ENCODE measurements around the gene RPTOR. TPM values are rescaled to one million over a fixed set of nuclear protein-coding genes. Genes with fewer than 3 reads are reported as not detected.

Gene RPTOR
- total RNA-seq, 1 experiment from 2014 or later = 9.1 TPM

DNA sequence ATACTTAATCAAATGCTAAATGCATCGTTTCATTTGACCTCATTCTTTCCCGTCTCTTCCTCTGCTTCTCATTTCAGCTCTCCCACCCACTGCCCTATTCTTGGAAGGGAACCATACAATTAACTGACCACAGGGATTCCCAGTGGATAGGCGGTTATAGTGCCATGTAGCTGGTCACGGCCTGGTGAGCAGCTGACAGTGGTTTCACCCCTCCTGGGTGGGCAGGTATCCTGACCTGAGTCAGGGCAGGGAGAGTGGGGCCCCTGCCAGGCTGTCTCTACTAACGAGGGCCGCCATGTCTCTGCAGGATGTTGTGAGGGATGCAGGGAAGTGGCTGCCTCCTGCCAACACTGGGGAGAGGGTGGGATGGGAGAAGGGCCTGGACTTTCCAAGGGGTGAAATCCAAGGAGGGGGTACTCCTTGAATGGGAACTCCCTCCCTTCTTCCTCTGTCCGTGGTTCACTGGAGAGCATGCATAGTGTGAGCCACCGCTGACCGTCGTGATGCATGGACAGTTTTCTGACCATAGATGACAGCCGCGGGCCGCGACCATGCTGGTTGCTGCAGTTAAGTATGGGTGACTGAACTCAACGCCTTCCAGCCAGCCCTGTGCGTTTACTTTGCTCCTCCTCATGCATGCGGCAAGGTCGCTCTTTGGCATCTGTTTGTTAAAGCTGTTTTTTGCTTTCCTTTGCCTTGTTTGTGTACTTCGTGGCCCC, 95.9 kb downstream of the RPTOR start:
- no peak for DNase-seq (ENCODE audit: low read depth)

DNA sequence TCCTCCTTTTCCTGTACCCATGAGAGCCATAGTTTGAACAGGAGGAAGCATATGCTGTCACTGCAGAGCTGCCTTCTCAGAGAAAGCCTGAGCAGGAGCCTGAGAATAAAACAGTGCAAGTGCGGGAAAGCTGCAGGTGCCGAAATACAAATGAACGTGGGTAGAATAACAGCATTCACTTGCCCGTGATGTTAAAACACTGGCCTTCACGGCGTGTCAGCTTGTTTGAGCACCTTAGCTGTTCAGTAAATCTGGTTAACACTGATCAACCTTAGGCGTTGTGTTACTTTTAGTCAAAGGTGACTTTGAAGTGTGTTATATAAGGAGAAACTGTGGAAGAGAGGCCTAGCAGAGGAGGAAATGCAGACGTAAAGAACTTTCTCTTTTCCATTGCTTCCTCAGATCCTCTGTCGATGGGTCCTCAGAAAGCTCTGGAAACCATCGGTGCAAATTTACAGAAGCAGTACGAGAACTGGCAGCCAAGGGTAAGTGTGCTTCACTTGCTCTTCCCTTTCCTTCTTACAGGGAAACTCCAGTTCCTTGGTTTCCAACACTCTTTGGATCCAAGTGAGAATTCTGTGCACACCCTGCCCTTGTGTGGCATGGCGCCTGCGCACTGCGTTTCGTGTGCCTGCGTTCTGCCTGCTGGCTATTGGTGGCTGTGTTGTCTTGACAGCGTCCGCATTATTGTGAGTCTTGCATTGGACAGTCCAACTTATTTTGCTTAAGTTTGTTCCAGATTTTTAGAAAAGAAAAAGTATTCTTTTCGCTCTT, 98.9 kb downstream of the RPTOR start:
- no peak for DNase-seq (ENCODE audit: low read depth)

DNA sequence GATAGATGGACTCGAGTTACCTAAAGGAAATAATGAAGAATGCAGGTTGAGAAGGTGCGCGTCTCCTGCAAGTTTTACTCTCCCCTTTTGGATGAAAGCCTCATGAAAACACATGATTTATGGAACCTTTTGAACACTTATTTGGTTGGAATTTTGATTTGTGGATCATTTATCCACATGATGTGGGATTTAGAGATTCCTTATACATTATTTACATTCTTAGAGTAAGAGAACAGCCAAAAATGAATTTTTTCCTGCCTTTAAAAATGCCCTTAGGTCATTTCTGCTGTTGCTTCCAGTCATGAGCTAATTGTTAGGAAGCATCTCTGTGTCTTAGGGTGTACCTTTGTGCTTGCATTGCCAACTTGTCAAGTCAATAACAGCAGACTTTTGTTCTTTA, 99.9 kb downstream of the RPTOR start:
- no peak for DNase-seq (ENCODE audit: low read depth)

DNA sequence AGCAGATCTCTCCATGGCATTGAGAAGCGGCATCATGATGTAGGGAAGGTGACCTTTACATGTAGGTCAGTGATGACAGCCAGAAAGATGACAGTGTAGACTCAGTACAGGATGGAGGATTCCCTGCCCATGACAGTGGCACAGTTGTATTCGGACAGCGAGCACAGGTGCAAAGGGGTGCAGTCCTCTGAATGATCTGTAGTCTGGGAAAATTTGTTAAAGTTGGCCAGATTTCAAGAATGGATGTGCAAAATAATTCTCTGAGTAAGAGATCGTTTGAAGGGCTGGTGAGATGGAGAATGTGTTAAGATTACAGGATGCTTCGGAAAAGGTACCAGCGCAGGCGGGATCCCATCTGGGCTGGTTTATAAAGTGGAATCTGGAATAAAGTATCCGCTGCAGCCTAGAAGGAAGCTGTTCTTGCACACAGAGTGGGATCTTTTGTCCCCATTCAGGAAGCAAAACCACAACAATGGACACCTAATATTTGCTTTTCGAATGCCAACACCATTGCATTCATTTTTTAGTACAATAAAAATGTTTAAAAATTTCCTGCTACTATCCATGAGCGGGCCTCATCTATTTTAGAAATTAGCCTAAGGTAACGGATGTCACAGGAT, 101.2 kb downstream of the RPTOR start:
- no peak for DNase-seq (ENCODE audit: low read depth)

DNA sequence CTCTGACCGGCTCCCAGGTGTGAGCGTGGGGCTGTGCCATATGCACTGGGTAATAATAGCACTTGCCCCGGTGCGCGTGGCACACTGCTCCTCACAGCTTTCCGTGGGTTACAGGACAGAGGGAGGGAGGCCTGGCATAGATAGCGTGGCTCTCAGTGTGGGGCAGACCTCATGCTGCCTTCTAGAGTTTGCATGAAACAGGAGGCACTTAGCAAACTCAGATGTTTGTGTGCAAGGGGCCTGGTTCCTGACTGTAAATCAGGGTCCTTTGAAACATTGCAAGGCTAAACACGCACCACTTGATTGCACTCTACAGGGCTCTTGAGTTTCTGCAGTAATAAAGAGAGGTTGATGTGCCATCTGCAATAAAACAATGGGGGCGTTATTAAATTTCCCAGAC, 101.7 kb downstream of the RPTOR start:
- no peak for DNase-seq (ENCODE audit: low read depth)

DNA sequence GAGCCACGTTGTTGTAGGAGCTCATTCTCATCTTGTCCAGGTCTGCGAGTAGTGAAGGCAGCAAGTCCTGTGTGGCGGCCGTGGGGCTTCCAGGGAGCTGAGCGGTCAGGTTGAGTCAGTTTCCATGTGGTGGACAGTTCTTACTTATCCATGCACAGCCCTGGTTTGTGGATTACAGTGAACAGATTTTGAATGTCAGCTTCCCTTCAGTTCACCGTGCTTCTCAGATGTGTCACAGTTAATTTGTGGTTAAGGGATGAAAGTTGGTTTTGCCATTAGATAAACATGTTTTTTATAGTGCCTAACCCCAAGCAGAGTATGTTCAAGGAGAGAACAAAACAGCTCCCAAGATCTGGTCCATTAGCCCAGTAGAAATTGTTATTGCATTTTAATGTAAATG, 103.1 kb downstream of the RPTOR start:
- DNase-seq (ENCODE audit: low read depth) = peak; percentile 92

DNA sequence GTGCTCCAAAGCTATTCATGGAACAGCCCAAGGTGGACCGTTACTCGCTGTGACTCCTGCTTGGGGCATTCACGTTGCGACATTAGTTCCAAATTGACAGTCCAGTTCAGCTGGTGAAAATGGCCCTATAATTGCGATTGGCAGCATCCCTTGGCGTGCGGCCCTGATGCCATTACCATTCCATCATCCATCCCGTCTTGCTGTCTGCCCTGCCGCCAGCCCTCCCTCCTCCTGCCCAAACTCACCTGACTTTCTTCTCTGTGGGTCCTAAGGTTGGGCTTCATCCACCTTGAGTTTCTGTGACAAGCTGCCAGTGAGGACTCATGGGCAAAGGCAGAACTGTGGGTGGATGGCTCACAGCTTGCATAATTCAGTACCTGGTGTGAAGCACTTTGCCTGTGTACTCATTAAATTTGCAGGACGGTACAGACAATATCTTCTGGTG, 104.6 kb downstream of the RPTOR start:
- no peak for DNase-seq (ENCODE audit: low read depth)

DNA sequence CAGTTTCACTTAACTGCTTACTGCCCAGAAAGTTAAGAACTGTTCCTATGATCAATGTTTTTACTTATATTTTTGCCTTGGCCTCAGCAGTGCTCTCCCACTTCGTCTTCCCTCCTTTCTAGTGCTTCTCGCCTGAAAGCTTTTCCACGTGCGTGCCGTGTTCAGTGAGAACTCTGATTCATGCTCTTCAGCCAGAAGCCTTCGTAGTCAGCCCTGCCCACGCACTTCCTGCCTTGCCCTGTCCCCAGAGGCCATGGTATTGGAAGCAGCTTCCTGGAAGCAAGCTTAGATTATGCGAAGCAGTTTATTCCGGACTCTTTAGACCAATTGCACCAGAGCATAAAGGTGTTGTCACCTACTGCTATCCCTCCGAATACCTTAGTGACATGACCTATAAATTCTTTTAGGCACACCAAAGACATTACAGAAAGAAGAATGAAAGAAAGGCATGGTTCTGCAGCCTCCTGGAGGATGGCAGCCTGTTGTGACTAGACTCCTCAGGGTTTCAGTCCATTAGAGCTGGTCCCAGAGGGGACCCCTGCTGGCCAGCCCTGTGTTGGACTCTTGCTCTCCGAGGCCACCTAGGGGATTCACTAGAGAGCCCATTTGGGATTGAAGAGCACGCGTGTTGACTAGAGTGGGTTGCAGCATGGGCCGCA, 105.2 kb downstream of the RPTOR start:
- DNase-seq (ENCODE audit: low read depth) = peak; percentile 86

DNA sequence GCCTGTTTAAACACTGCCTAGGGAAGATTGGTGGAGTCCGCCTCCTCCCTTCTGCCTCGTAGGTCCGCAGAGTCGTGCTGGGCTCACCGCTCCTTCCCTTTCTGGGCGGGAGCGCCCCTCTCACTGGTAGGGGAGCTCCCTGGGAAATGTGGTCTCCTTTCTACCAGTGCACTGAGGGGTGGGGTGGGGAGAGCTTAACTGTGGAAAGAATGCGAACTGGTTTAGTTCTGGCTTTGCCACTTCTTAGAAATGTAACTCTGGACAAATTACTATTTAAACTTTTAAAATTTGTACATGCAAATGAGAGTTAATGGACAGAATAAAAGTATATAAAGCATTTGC, 105.7 kb downstream of the RPTOR start:
- DNase-seq (ENCODE audit: low read depth) = no peak

DNA sequence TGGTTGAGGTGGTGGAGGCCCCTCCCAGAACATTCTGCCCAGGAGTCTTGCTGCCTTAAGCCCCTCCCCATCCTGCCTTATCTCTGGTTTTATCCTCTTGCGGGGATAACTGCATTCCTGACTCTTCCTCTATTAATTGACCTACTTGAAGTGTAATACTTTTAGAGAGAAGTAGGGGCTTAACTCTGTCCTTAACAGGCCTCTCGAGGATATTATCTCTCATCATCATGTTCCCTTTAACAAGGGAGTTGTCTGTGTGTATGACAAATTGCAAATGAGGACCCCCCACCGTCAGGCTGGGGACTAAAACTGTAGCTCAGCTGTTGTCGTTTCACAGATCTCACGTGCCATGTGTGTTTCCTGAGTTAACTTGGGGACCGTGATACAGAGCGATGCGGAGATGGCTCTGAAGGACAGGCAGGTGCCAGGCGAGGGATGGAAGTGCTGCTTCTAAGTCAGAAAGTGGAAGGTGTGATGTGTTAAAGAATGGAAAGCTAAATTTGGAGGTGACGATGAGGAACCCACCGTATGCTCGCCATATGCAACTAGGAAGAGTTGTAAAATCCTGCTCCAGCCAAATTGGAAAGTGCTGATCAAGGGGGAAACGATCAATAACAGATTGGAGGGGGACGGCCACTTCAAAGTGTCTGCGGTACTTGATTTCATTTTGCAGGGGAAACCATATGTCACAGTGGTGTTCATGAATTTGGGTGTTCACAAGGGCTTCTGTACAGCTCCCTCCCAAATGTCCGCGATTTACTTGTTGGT, 106.3 kb downstream of the RPTOR start:
- no peak for DNase-seq (ENCODE audit: low read depth)

DNA sequence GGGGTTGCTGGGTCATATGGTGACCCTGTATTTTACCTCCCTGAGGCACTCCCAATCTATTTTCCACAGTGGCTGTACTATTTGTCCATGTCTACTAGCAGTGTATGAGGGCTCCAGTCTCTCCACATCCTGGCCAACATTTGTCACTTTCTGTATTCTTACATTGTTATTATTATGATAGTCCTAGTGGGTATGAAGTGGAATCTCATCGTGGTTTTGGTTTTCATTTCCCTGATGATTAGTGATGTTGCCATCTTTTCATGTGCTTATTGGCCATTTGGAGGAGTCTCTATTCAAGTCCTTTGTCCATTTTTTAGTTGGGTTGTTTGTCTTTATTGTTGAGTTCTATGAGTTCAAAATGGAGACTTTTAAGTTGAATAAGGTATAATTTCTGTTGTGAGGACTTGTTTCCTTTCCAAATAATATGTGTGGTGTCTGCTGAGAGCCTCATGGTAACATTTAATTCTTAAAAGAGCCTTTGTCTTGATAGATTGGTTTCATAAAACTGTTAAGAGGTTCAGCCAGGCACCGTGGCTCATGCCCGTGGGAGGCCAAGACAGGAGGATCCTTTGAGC, 108.2 kb downstream of the RPTOR start:
- DNase-seq (ENCODE audit: low read depth) = no peak

DNA sequence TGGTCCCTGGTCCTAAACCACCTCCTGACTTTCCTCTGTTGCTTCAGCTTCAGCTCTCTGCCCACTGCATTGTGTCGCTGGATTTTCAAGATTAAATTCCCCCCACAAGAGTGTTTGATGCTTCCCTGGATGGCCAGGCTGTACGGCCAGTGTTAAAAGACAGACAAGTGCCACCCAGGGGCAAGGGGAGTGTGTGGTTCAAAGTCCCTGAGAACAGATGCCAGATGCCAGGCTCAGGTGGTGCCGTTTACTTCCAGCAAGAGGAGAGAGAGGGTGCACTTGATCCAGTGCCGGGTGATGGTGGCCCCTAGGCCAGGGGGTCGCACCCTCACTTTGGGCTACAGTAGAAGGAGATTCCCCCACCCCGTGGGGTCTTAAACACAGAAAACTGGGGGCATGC, 109.2 kb downstream of the RPTOR start:
- DNase-seq (ENCODE audit: low read depth) = no peak

DNA sequence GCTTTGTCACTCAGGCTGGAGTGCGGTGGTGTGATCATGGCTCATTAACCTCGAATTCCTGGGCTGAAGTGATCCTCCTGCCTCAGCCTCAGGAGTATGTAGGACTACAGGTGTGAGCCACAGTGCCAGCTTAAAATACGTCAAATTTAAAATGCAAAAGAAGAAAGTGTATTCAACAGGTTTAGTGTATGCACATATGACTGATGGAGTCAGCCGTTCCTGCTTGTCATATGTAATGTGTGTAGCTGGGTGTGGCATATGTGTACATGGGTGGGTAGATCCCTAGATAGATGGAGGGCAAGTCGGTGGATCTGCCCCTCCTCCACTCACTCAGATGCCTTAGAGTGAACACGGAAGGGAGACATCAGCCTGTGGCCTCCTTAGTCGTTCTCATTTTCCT, 111.0 kb downstream of the RPTOR start:
- no peak for DNase-seq (ENCODE audit: low read depth)

DNA sequence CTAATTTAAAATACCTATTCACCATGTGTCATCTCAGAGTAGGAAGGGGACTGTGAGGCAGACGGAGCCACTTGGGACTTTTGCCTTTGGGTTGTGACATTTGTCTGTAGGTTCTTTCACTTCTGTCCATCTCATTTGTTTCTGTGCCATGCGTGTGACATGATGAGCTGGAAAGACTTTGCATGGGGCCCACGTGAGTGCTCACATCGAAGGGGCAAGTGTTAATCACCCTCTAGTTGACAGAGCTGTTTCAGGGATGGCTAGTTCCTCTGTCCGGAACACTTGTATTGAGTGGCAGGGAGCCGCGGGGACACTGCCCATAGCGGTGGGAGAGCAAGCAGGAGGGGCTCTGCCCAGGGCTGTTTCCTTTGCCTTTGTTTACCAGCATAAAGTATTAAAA, 112.0 kb downstream of the RPTOR start:
- DNase-seq (ENCODE audit: low read depth) = no peak

DNA sequence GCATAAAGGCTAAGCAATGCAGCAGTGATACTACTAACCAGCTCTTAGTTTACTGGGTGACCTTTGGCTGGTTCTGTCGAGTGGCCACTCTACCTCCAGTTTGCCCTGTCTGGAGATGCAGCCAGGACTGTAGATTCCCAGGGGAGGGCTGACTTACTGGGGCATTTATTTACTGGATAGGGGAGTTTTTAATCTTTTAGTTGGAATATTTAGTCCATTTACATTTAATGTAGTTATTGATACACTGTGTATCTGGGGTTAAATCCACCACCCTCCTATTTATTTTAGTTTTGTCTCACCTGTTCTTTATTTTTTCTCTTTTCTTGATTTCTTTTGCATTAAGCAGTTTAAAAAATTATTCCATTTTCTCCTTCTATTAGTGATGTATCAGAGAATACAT, 112.9 kb downstream of the RPTOR start:
- DNase-seq (ENCODE audit: low read depth) = no peak

DNA sequence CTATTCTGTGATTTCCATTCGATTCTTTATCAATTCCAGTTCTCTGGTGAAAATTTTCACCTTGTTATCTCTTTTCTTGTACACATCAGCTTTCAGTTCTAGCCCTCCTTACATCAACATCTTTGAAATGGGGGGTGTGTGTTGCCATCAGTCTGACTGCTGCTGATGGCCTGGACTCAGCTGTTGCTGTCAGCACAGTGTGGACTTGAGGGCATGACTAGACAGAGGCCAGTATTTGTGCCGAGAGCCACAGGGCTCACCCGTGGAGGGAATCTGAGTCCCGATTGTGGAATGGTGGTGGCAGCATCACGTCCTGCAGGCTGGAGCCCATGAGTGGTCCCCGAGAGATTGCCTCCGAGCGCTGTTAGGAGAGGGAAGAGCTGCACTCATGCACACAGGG, 114.2 kb downstream of the RPTOR start:
- no peak for DNase-seq (ENCODE audit: low read depth)

DNA sequence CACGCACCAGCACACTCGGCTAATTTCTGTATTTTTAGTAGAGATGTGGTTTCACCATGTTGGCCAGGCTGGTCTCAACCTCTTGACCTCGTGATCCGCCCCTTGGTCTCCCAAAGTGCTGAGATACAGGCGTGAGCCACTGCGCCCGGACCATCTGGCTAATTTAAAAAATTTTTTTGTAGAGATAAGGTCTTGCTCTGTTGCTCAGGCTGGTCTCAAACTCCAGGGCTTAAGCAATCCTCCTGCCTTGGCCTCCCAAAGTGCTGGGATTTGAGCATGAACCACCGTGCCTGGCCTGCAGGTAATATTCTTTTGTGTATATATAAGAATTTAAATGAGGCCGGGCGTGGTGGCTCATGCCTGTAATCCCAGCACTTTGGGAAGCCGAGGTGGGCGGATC, 115.0 kb downstream of the RPTOR start:
- no peak for DNase-seq (ENCODE audit: low read depth)

DNA sequence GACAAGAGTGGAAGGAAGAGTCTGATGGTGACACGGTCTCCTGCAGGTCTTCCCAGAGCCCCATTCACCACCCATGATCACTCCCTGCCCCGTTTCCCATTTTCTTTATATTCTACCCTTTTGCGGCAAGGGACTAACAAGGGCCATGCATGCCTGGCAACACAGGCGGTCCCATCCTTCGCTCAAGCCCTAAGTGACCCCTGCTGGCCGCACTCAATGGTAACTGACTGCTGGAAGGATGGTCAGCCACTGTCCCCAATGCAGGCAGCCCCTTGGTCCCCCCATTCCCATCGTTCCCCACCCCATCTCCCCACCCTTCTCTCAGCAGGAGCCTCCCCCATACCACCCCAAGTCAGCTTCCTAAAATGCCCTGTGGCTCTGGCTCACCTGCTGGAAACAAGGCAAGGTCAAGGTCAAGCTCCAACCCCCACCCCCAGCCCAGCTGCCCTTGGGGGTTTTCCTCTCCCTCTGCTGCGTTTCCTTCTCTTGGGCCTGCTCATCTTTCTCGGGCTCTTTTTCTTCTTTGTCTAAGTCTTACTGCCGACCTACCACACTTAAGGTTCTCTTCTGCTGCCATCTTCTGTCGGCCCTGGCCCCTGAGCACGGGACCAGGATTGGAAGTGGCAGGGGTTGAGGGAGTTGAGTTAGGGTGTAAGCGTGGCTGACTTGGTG, 116.0 kb downstream of the RPTOR start:
- DNase-seq (ENCODE audit: low read depth) = no peak

DNA sequence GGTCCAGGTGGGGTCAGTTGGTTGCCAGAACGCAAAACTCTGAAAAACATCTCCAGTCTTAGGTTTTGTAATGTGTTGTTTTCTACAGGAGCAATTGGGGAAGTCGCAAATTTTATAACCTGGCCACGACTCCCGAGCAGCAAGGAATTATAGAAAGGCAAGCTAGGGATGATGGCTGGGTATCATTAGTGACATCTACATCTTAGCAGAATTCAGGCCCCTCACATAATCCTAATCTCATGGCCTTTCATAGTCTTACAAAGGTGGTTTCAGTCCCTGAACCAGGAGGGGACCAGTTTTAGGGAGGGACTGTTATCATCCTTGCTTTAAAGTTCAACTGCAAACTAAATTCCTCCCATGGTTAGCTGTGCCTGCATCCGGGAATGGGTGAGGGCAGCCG, 117.9 kb downstream of the RPTOR start:
- DNase-seq (ENCODE audit: low read depth) = no peak

DNA sequence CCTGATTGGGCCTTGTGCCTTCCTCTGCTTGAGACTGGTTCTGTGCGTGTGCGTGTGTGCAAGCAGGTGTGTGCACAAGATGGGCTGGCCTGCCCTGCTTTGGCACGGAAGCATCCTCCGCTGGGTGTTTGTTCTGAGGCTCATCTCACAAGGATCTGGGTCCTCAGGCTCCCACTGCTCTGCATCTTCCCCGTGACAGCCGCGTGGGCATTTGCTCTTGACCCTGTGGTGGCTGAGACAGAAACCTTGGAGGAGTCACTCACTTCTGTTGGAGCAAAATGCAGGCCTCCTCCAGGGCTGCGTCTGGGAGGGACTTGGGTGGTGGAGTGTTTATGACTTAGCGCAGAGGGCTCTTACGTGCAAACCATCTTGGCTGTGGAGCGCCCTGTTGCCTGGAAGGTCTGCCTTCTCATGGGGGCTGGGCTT, 119.2 kb downstream of the RPTOR start:
- no peak for DNase-seq (ENCODE audit: low read depth)

Measured in Daoy (cell line).